Hepatocyte (in vitro differentiated cells): ENCODE results near the gene C1R. TPM values are rescaled to one million over a fixed set of nuclear protein-coding genes. Genes with fewer than 3 reads are reported as not detected.

Experiments
- DNase-seq: peaks from one replicate; pipeline ENCODE4 v3.0.0-alpha.2; 2016; ENCODE audit warnings: low spot score
- H2AFZ ChIP-seq: fragments of 200-600 bp; sonication (generic); 2 replicates; pipeline ENCODE4 v1.6.0; 2016; ENCODE audit warnings: antibody characterized with exemption, mild to moderate bottlenecking
- H3K27ac ChIP-seq: fragments of 200-600 bp; sonication (generic); 2 replicates; pipeline ENCODE4 v1.5.1; 2016; ENCODE audit warnings: mild to moderate bottlenecking
- H3K27me3 ChIP-seq: fragments of 200-600 bp; sonication (generic); 2 replicates; pipeline ENCODE4 v1.6.1; 2016
- H3K36me3 ChIP-seq: fragments of 200-600 bp; sonication (generic); replicated peaks from 2 replicates; pipeline ENCODE4 v1.5.1; 2016; ENCODE audit warnings: low read depth; ENCODE audit not compliant: insufficient read depth
- H3K4me1 ChIP-seq: fragments of 200-600 bp; sonication (generic); 2 replicates; pipeline ENCODE4 v1.5.1; 2016; ENCODE audit warnings: mild to moderate bottlenecking, moderate library complexity; ENCODE audit not compliant: insufficient read depth
- H3K4me2 ChIP-seq: fragments of 200-600 bp; sonication (generic); 2 replicates; pipeline ENCODE4 v1.6.0; 2016
- H3K4me3 ChIP-seq: fragments of 200-600 bp; sonication (generic); 2 replicates; pipeline ENCODE4 v1.5.1; 2016; ENCODE audit warnings: mild to moderate bottlenecking
- H3K79me2 ChIP-seq: fragments of 200-600 bp; sonication (generic); 2 replicates; pipeline ENCODE4 v1.6.0; 2017; ENCODE audit warnings: mild to moderate bottlenecking
- H3K9me2 ChIP-seq: fragments of 200-600 bp; sonication (generic); replicated peaks from 2 replicates; pipeline ENCODE4 v1.6.0; 2017; ENCODE audit warnings: mild to moderate bottlenecking; ENCODE audit not compliant: insufficient read depth
- H3K9me3 ChIP-seq: fragments of 200-600 bp; sonication (generic); 2 replicates; pipeline ENCODE4 v1.5.1; 2016; ENCODE audit warnings: low read depth, mild to moderate bottlenecking
- H4K20me1 ChIP-seq: fragments of 200-600 bp; sonication (generic); 2 replicates; pipeline ENCODE4 v1.6.0; 2016; ENCODE audit warnings: mild to moderate bottlenecking; ENCODE audit not compliant: insufficient read depth, poor library complexity, severe bottlenecking
- CTCF ChIP-seq: fragments of 200-600 bp; sonication (generic); IDR thresholded peaks from 2 replicates; pipeline ENCODE4 v1.5.1; 2016; ENCODE audit warnings: antibody characterized with exemption, mild to moderate bottlenecking; ENCODE audit not compliant: poor library complexity
- EZH2 ChIP-seq: fragments of 200-600 bp; sonication (generic); IDR thresholded peaks from 2 replicates; pipeline ENCODE4 v1.6.1; 2016; ENCODE audit warnings: antibody characterized with exemption, mild to moderate bottlenecking, borderline replicate concordance
- EZH2phosphoT487 ChIP-seq: fragments of 200-600 bp; sonication (generic); IDR thresholded peaks from one replicate; pipeline ENCODE4 v1.6.1; 2018; ENCODE audit warnings: antibody characterized with exemption, mild to moderate bottlenecking, low read depth, moderate library complexity; ENCODE audit not compliant: unreplicated experiment, severe bottlenecking
- WGBS: methylation state at CpG from one replicate; pipeline ENCODE4 v1.1.6; 2016; ENCODE audit warnings: low lambda C conversion rate; ENCODE audit errors: missing lambda C conversion rate; 5-methylcytosine and 5-hydroxymethylcytosine counted together
- polyA plus RNA-seq: library from polyadenylated mRNA; unstranded; fragments of >200 nt; fragmentation: Nextera tagmentation; extraction: Ambion mirVana; gene quantifications from 2 replicates; pipeline ENCODE4 v1.2.1, GENCODE V29; 2016
- total RNA-seq: library from RNA; depleted of rRNA; stranded (reverse); fragments of >200 nt; gene quantifications from 2 replicates; pipeline ENCODE4 v1.2.3, GENCODE V29; 2014

Gene C1R
- total and polyA plus RNA-seq, 2 experiments from 2014 or later, result 80.1 to 89.6 TPM

DNA sequence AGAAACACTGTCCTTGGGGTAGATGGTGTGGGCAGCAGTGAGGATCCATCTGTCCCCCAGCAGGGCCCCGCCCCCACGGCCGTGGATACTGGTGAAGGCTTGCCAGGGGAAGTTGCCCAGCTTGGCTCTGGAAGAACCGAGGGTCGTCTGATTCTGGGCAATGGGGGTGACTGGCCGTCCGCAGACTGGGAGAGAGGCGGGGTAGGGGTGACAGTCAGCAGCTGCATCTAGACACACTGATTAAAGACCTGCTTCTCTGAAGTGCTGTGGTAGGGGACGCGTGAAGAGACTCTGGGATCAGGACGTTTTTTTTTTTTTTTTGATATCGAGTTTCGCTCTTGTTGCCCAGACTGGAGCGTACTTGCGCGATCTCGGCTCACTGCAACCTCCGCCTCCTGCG, 4.7 kb upstream of the C1R start:
- Histone ChIP-seq H3K4me2 (no peak overlapping the region), H3K9me2 (no peaks in the 10 kb centered on the region), H3K9me3 (no peaks in the 10 kb centered on the region), H3K4me1 (no peaks in the 10 kb centered on the region), H4K20me1 (no peaks in the 10 kb centered on the region), H3K36me3 (no peaks in the 10 kb centered on the region), H3K27me3 (no peaks in the 10 kb centered on the region), H3K4me3 (no peak overlapping the region), H3K27ac (no peak overlapping the region), H3K79me2 (no peaks in the 10 kb centered on the region), H2AFZ (no peak overlapping the region)
- WGBS, result 91% methylated on average over 18 of the region's 19 CpGs
- DNase-seq, result no peak
- no peak for TF ChIP-seq EZH2
- TF ChIP-seq EZH2phosphoT487, result no peak
- TF ChIP-seq CTCF, result no peak

DNA sequence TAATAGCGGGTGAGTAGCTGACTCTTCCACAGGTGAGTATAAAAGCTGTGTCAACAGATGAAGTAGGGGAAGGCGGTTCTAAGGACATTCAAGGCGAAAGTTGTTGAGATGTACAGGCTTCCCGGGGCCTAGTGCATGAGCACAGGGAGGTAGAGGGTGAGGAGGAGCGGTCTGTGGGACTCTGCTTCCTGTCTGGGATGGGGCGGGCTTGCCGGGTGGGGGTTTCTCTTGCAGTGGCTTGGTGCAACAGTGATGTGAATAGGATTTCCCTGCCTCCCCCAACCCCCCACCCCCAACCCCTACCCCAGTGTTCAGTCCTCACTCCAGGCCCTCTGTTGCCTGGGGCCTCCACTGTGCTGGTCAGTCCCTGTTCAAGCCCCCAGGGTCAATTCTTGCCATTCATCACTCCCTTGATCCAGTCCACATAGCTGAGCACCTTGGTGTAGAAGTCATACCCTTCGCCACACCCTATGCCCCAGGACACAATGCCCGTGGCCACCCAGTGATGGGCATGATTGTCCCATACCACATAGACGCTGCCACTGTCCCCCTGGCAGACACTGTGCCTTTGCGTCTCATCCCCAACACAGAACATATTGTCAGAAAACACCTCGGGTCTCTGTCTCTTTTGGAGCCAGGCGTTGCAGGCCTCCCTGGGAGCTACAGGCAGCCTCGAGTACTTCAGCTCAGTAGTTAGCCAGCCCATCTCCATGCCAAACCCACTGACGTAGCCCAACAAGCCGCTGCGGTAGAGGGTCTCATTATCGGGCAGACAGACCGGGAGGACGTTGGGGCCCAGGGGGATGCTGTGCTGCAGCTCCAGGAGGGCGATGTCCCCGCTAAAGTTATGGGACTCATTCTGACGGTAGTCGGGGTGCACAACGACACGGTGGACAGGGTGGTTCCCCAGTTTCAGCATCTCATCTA, 4.0 kb upstream of the C1R start:
- no peaks in the 10 kb centered on the region for H4K20me1 ChIP-seq
- no peaks in the 10 kb centered on the region for H3K4me1 ChIP-seq
- H2AFZ ChIP-seq, result no peak overlapping the region
- H3K36me3 ChIP-seq, result no peaks in the 10 kb centered on the region
- H3K4me3 ChIP-seq, result no peak overlapping the region
- no peaks in the 10 kb centered on the region for H3K27me3 ChIP-seq
- WGBS, result 93% methylated on average over 26 of the region's 26 CpGs
- H3K27ac ChIP-seq, result no peak overlapping the region
- no peaks in the 10 kb centered on the region for H3K9me2 ChIP-seq
- no peak for TF ChIP-seq EZH2phosphoT487
- TF ChIP-seq EZH2, result no peak
- TF ChIP-seq CTCF, result no peak
- H3K79me2 ChIP-seq, result no peaks in the 10 kb centered on the region
- H3K9me3 ChIP-seq, result no peaks in the 10 kb centered on the region
- DNase-seq, result no peak
- no peak overlapping the region for H3K4me2 ChIP-seq

DNA sequence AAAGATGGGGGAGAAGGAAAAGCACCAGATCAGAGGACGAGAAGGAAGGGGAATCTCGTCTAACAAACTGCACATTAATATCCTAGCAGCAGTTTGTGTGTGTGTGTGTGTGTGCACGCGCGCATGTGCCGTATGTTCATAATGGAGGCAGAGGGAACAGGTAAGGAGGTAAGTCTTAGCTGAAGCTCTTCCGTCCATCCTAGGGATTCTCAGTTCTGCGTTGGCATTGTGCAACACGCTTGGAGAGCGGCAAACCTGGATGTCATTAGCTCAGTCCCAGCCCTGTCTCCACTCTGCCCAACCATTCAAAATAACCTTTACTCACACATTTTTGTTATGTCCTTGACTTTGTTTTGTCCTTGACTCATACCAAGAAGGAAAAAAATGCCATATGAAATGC, 1.6 kb upstream of the C1R start:
- no peaks in the 10 kb centered on the region for H3K9me2 ChIP-seq
- TF ChIP-seq CTCF, result no peak
- TF ChIP-seq EZH2phosphoT487, result no peak
- TF ChIP-seq EZH2, result no peak
- no peak for DNase-seq
- H3K4me1 ChIP-seq, result no peaks in the 10 kb centered on the region
- H3K36me3 ChIP-seq, result no peaks in the 10 kb centered on the region
- H3K27me3 ChIP-seq, result no peaks in the 10 kb centered on the region
- no peak overlapping the region for H3K27ac ChIP-seq
- 86% methylated on average over 10 of the region's 10 CpGs for WGBS
- no peak overlapping the region for H3K4me2 ChIP-seq
- no peak overlapping the region for H2AFZ ChIP-seq
- no peaks in the 10 kb centered on the region for H4K20me1 ChIP-seq
- no peaks in the 10 kb centered on the region for H3K9me3 ChIP-seq
- no peak overlapping the region for H3K4me3 ChIP-seq
- no peaks in the 10 kb centered on the region for H3K79me2 ChIP-seq
